ENCODE data around the gene NOVA2.

NOVA2 gene

DNA sequence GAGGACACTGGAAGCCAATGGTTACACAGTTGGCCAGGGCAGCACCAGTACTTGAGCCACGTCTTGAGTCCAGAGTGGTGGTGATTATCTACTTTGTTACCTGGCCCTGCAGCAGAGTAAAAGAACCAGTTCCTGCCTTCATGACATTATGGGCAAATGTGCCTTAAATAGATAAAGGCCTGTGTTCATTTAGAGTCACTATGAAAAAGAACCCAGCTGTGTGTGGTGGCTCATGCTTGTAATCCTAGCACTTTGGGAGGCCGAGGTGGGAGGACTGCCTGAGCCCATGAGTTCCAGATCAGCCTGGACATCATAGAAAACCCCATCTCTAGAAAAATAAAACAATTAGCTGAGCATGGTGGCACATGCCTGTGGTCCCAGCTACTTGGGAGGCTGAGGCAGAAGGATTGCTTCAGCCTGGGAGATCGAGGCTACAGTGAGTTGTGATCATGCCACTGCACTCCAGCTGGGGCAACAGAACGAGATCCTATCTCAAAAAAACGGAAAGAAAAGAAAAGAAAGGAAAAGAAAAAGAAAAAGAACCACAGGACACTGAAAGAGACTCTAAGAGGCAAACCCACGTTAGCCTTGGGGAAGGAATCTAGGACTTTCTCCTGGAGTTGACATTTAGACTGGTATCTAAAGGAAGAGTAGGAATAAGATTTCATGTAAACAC is 84.3 kb downstream of the NOVA2 start:
- no peak for DNase-seq

DNA sequence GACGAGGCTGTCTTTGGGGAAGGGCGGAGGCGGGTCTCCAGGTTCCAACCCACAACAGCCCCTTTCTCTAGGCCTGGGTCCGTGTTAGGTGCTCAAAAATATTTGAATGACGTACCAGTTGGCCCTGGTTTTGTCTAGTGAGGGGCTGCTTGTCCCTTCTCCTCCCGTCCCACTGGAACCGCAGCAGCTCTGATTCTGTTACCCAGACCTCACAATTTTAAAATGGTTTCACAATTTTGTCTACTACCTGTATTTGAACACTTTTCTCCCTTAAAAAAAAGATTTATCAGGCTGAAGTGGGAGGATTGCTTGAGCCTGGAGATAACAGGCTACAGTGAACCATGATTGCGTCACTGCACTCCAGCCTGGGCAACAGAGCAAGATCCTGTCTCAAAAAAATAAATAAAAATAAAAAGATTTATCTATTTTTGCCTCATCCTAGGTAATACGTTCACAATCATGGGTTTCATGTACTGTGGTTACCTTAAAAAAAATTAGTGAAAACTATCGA is 86.4 kb downstream of the NOVA2 start:
- DNase-seq, result no peak

GRCh38 chr19:45886427-45887199 is 87.1 kb downstream of the NOVA2 start:
- DNase-seq, result peak; percentile 87

- DNase-seq, result peak; percentile 80
Observed at GRCh38 chr19:45885556-45886426, 87.9 kb downstream of the NOVA2 start, which contains the start of gene IRF2BP1. Gene IRF2BP1 (minus strand): TSS chr19:45886141. CDS start chr19:45885774, 367 bp downstream.

GRCh38 chr19:45884682-45885555 is 88.7 kb downstream of the NOVA2 start:
- DNase-seq, result no peak

DNA sequence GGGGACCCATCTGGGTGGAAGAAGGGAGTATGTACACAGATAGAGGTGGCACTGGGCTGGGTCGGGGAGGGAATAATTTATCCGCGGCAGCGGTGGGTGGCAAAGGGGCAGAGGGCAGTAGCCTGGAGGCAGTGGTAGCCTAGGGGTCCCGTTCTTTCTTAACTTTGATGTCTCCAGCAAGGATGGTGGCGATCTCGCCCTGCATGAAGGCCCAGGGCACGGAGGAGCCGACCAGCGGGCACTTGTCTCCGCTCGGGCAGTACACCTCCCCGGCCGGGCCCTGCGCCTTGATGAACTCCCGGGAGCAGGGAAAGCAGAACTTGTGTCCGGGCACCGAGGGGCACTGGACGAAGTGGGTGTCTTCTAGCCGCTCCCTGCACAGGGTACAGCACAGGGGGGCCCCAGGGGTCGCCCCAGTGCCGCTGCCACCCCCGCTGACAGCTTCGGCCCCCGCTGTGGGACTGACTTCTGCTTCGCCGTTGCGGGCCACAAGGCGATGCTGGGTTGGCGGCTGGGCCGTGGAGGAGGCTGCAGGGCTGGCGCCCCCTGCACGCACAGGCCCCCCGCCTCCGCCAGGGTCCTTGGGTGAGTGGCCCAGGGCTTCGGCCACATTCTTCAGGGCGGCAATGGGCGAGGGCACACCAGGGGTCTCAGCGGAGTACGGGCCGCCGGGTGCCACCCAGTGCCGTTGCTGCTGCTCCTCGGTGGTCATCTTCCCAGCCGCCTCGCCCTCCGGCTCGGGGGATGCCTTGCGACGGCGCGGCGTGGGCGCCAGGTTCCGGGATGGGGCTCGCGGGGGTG is 89.6 kb downstream of the NOVA2 start:
- no peak for DNase-seq
